Umbilical cord (tissue), 2 donors: ENCODE results near the gene ATP2B1. TPM values are rescaled to one million over a fixed set of nuclear protein-coding genes. Genes with fewer than 3 reads are reported as not detected.
"Not testable (repeated sequence)": the region's sequence is repeated elsewhere in the genome, so short reads cannot be mapped to it uniquely, and the experiment has no call there.

Experiments
- DNase-seq: peaks from one replicate; pipeline ENCODE4 v3.0.0-alpha.2; 2015; ENCODE audit warnings: low spot score
- total RNA-seq: library from RNA; depleted of rRNA; stranded (reverse); fragments of >200 nt; gene quantifications from one replicate; pipeline ENCODE4 v1.2.3, GENCODE V29; 2014; ENCODE audit warnings: low replicate concordance; ENCODE audit not compliant: insufficient read depth

Gene ATP2B1
- total RNA-seq = 25.3 TPM

DNA sequence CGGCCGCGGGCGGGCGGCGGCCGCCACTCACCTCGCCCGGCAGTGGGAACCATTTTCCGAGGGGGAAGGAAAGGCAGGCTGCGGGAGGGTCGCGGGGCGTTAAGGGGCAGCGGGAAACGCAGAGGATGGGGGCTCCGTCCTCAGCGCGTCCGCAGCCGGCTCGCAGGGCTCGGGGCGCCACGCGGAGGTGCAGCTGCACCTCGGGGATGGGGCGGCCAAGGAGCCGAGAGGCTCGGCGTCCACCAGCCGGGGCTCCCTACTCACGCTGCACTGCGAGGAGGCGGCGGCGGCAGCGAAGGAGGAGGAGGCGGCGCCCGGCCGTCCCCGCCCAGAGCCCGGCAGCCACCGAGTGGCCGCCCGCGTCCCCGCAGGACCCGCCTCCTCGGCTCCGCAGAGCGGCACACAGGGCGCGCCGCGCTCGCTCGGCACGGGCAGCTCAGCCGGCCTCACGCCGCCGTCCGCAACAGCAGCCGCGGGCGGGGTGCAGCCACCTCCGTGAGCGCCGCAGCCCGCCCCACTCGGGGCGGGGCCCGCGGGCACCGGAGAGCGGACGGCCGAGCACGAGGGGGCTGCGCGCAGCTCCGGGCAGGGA lies at the start of gene ATP2B1:
ATP2B1 (minus strand) TSS at position 274 of the 592 bp plus-strand sequence. CDS start 52,952 bp downstream, outside the sequence.
- peak; percentile 92 for DNase-seq

DNA sequence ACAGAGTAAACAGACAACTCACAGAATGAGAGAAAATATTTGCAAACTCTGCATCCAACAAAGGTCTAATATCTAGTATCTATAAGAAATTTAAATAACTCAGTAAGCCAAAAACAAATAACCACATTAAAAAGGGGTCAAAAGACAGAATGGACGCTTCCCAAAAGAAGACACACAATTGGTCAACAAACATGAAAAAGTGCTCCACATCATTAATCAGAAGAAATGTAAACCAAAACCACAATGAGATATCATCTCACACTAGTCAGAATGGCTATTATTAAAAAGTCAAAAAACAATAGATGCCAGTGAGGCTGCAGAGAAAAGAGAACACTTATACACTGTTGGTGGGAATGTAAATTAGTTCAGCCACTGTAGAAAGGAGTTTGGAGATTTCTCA lies 49.3 kb upstream of the ATP2B1 start:
- not testable (repeated sequence) for DNase-seq

DNA sequence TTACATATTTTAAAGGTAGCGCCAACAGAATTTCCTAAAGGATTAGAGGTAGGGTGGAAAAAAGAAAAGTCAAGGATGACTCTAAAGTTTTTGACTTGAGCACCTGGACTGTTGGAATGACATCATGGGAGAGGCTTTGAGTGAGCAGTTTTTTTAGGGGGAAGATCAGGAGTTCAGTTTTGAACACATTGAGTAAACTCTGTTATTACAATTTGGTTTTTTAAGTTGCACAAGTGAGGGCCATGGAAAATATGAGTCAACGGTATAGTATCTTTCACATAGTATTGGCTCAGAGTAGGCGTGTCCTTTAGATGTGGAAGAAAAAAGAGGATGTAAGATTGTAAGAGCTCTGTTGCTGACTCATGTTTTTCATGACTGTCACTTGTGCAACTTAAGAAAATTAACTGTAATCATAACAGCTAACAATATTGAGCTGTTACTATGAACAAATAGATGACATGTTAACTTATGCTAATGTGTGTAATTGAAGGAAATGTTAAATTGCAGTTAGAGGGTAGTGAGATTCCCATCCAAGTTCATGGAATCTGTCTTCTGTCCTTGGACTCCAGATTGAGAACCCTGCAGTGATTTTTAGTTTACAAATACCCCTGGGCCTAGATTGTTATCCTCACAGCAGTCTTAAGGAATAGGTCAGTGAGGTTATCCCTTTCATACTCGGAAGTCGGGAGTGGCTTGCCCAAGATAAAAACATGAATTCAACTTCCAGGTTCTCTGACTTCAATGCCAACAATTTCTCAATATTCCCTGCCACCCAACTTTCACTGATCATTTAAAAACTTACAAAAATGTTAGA lies 48.2 kb upstream of the ATP2B1 start:
- DNase-seq = peak; percentile 60

DNA sequence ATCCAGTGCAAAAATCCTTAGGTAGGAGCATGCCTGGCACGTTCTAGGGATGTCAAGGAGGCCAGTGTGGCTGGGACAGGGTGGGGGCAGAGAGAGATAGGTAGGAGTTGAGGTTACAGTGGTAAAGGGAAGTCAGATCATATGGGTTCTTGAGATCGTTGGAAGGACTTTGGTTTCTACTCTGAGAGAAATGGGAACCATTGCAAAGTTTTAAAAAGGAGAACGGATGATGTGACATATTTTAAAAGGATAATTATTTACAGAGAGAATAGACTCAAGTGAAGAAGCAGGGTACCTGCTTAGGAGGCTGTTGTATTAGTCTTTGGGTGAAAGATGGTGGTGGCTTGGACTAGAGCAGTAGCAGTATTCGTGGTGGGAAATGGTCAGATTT lies 47.6 kb upstream of the ATP2B1 start:
- no peak for DNase-seq

DNA sequence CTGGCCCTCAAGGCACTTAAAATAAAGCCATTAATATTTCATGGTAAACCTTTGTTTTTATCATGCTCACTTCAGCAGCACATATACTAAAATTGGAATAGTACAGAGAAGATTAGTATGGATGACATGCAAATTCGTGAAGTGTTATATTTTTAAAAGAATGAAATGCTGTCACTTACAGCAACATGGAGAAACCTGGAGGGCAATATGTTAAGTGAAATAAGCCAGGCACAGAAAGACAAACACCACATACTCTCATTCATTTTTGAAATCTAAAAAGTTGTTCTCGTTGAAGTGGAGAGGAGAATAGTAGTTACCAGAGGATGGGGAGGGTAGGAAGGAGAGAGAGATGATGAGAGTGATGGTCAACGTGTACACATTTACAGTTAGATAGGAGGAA lies 45.4 kb upstream of the ATP2B1 start:
- no peak for DNase-seq

DNA sequence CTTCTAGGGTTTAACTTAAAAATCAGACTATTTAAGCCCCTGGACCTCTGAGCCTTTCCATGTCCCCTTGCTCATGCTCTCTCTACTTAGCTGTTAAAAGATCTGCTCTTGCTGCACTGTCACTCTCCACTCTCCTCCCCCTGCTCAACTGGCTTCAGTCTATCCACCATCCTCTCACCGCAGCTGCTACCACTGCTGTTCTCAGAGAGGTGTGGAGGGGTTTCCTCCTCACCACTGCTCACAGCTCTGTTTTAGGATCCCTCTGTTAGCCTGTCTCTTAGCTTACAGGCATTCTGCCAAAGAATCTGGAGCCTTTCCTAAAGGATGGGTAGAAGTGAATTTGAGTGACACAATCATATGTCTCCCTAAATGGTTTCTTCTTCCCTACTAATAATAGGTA lies 43.7 kb upstream of the ATP2B1 start:
- no peak for DNase-seq

DNA sequence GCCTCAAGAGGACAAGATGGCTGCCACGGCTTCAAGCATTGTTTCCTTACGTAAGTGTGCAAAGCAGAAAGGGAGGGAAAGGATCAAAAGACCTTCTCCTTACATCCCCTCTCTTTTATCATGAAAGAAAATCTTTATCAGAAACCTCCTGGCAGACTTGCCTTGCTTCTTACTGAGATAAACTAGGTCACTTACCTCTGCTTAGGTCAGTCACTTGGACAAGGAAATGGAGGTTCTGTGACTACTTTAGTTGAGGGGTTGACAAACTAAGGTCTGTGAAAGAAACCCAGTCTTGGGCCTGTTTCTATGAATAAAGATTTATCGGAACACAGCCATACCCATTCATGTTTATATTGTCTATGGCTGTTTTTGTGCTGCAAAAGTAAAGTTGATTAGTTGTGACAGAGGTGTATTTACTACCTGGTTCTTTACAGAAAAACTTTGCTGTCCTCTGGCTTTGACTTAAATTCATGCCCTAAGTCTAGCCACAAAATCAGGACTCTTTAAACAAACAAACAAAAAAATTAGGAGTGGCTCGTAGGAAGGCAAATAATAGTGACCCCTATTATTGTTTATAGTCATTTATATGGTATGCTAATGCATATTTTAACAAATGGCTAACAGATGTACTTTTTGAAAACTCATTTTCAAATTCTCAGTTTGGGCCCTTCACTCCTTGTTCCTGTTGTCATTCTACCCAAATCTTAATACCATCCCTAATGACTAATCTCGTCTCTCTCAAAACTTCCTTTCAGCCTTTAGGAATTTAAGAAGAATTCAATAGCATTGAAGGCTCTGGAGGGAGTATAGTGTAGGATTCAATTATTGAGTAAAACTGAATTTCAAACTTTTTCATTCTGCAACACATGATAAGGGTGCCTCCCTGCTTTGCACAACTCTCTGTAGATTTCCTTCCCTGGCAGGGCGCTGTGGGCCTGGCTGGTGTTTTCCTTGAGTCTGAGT lies 42.0 kb upstream of the ATP2B1 start:
- no peak for DNase-seq

DNA sequence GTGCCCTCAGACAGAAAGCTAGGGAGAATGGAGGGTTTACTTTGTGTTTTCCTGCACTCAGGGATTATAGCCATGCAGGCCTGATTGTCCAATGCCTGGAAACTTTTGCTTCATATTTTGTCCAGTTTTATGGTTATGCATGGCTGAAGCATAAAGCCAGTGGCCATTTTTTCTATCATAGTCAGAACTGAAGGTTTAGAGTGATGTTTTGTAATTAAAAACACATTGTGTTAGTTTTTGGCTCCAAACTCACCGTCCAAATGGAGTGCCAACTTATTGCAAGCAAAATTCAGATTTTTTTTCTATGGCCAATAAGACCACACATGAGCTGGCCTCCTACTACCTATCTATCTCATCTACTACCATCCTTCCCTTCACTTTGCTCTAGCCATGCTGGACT lies 40.2 kb upstream of the ATP2B1 start:
- DNase-seq = no peak

DNA sequence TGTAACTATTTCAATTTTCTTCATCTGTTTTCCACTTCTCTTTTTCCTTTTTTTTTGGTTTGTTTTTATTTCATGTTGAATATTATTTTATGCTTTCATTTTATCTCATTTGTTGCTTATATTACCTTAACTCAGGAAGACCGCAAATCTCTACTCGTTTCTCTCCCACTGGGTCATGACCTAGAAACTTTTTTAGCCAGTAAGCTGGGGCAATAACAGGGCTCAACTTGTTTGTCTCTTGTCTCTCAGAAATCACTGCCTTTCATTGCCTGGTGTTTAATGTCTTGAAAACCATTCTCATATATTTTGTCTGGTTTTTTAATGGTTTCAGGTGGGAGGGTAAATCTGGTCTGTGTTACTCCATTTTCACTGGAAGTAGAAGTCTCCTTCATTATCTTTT lies 36.6 kb upstream of the ATP2B1 start:
- DNase-seq = no peak

DNA sequence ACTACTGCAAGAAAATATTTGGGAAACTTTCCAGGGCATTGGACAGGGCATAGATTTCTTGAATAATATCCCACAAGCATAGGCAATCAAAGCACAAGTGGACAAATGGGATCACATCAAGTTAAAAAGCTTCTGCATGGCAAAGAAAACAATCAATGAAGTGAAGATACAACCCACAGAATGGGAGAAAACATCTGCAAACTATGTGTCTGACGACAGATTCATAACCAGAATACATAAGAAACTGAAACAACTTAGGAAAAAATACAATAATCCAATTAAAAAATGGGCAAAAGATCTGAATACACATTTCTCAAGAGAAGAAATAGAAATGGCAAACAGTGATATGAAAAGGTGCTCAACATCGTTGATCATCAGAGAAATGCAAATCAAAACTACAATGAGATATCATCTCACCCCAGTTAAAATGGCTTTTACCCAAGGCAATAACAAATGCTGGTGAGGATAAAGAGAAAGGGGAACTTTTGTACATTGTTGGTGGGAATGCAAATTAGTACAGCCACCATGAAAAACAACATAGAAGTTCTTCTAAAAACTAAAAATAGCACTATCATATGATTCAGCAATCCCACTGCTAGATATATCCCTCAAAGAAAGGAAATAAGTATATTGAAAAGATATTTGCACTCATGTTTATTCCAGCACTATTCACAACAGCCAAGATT lies 33.8 kb upstream of the ATP2B1 start:
- DNase-seq = no peak

DNA sequence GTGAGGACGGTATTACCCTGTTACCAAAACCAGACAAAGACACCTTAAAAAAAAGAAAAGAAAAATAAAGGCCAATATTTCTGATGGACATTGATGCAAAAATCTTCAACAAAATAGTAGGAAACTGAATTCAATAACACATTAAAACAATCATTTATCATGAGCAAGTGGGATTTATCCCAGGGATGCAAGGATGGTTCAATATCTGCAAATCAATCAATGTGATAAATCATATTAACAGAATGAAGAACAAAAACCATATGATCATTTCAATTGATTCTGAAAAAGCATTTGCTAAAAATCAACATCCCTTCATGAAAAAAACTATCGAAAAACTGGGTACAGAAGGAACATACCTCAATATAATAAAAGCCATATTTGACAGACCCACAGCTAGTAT lies 32.3 kb upstream of the ATP2B1 start:
- no peak for DNase-seq

DNA sequence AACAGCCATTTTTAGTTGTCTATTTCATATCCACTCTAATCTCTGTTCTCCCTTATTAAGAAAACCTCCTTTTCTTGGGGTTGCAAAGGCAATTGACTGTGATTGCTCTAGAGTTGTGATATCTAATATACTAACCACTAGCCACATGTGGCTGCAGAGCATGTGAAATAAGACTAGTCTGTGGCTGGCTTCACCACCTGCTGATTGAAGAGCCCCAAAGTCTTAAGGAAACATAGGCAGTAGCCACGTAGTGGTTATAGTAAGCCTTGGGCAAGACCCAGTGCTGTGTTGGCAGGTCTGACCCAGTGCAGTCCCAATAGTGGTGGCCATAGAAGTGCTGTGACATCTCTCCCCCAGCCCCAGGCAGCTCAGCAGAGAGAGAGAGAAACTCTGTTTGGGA lies 28.4 kb upstream of the ATP2B1 start:
- DNase-seq = no peak

DNA sequence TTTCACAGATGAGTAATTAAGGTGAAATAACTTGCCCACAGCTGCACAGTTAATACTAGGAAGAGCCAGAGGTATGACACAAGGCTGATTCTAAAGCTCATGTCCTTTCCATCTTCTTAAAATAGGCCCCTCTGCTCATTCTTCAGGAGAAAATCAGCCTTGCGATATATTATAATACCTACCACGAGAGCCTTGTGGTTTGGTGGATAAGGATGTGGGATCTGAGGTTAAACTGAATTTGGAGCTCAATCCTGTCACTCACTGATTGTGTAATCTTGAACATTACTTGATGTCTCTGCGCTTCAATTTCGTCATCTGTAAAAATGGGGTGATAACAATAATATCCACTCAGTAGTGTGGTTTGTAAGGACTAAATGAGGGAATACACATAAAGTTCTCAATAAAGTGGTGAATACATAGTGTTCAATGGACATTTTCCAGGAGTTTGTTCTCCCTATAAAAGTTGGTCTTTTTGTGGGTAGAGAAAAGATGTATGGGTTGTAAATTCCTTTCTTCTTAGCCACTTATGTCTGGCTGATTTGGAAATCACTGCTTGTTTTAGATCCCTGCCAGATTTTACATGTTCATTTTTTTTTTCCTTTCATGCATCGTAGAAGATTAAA lies 25.1 kb upstream of the ATP2B1 start:
- DNase-seq = peak; percentile 64

DNA sequence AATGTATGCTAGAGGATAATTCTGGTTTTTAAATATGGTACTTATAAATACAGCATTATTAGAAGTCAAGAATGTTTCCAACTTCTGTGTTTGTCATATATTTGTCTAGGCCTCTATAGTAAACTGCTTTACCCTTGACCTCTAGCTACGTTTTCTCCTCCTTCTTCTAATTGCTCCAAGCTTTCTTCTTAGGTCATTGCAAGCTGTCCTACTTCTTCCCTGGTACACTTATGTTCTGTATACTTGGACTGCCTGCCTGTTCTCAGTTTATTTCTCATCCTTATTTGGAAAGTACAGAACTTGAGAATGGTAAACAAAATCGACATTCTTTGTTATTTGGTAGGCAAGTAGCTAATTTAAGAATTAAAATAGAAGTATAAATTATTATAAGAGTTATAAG lies 23.9 kb upstream of the ATP2B1 start:
- no peak for DNase-seq

DNA sequence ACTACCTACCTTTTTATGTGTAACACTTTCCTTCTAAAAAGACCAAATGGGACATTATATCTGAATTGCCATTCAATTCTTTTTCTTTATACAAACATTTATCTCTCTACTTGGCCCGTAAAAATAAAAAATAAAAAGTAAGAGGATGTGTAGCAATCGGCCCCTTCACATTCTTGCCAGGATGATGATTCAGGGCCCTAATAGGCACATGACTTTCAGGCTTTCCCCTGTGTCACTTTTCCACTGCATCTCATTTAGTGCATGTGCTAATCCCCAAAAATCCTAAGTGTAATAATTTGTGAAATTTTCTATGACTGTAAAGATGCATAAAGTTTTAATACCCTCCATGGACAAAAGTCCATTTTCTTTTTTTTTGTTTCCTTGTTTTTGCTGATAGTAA lies 23.0 kb upstream of the ATP2B1 start:
- DNase-seq = no peak

DNA sequence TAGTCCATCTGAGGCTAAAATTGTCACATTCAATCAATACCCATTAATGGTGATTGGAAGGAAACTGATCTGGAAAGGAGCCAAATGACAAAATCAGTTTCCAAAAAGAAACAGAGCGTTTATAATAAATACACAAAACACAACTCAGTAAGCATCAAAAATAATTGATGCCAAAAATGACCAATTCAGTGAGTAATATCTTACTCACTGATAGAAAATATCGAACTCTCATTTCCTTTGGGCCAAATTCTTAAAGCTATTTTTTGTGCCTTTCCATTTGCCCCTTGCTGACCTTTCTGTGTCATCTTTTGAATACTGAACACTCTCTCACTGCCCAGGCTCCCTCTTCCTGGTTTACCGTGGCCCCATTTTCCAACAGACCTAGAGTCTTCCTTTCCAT lies 22.5 kb upstream of the ATP2B1 start:
- no peak for DNase-seq

DNA sequence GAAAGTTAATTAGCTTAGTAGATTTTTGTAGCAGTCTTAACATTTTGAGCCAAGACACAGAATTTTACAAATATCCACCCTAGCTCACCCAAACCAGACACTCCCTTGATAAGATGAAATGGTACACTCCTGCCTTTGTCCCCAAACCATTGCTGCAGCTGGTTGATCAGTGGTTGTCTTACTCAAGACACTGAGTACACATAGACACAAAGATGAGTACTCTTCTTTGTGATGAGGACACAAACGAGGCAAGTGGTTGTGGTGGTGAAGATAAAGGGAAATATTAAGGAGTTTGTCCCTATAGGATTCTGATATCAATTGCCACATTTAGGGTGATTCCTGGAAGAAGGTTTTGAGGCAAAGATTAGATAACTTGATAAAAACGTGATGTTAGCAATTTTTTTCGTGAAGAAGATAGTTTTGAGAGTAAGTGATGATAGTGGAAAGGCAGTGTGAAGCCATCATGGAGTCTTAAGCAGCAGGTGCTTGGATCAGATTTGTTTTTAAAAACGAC lies 21.4 kb upstream of the ATP2B1 start:
- DNase-seq = no peak

DNA sequence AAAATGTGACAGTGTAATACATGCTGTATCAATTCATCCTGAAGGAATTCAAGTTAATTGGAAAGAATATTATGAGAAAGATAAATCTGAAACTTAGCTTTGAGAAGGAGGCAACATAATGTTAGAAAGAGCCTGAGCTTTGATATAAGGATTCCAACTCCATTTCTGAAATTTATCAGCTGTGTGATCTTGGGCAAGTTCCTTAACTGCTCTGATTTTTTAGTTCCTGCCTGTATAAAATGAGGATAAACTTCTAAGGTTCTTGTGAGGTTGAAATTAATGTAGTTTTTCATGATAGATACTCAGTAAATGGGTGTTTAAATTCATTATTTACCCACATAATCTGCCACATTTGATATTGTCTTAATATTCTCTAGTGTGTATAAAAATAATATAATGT lies 14.6 kb upstream of the ATP2B1 start:
- DNase-seq = no peak

DNA sequence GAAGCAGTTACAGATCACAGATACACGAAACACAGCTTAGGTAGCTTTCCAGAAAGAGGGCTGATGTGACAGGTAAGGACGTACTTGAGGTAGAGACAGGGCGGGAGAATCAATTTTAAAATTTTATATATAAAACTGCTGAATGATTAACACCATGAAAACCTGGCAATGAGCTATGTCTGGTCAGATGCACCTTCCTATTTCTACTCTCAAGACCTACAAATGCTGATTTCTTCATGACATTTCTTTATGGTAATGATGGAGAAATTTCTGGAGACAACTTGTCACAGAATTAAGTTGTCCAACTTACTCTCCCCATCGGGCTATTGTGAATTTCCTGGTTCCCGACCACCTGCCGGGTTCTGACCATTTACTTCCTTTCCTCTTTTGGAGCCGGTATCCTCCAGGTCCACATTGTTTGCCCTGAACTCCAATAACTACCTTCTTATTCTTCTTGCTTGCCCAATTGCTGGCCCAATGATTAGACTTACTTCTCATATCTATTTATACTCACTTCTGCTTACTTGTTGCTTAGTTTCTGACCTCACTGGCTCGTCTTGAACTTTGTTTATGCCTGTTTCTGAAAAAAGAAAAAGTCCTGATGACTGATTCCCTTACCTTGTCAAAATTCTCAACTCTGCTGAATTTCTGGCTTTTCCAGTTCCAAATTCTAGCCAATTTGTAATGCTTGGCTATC lies 12.8 kb upstream of the ATP2B1 start:
- peak; percentile 11 for DNase-seq
